Endothelial cell of umbilical vein (primary cell): ENCODE data around the gene PCDH8.

Experiments
- CTCF ChIP-seq, 2 donors: IDR thresholded peaks; 1 replicate in 1 of 2; 2 replicates in 1 of 2; pipeline ENCODE4 v1.5.1; 2011; ENCODE audit warnings: low read length in 2 of 2, mild to moderate bottlenecking in 2 of 2, moderate library complexity in 2 of 2, control low read depth in 1 of 2, inconsistent platforms in 1 of 2, low read depth in 1 of 2; ENCODE audit not compliant: insufficient read depth in 1 of 2; ENCODE audit errors: extremely low read depth in 1 of 2
- EZH2 ChIP-seq: IDR thresholded peaks from 2 replicates; pipeline ENCODE4 v1.6.1; 2012; ENCODE audit warnings: borderline replicate concordance, low read depth, mild to moderate bottlenecking, moderate library complexity, low read length, inconsistent platforms; ENCODE audit not compliant: severe bottlenecking
- FOS ChIP-seq: IDR thresholded peaks from 2 replicates; pipeline ENCODE4 v1.6.1; 2011; ENCODE audit warnings: mild to moderate bottlenecking, low read length, moderate library complexity, borderline replicate concordance; ENCODE audit not compliant: insufficient read depth
- GATA2 ChIP-seq: IDR thresholded peaks from 2 replicates; pipeline ENCODE4 v1.7.0; 2011; ENCODE audit warnings: low read depth, mild to moderate bottlenecking, moderate library complexity, mixed read lengths, low read length; ENCODE audit not compliant: insufficient read length, insufficient read depth
- MAX ChIP-seq: IDR thresholded peaks from 2 replicates; pipeline ENCODE4 v1.6.1; 2011; ENCODE audit not compliant: insufficient read depth, insufficient read length
- MYC ChIP-seq: IDR thresholded peaks from one replicate; pipeline ENCODE4 v1.6.1; 2011; ENCODE audit warnings: mild to moderate bottlenecking, low read depth, low read length
- POLR2A ChIP-seq: IDR thresholded peaks from 2 replicates; pipeline ENCODE4 v1.6.1; 2012; ENCODE audit warnings: low read depth, mild to moderate bottlenecking, control low read depth, low read length
- POLR2AphosphoS5 ChIP-seq: IDR thresholded peaks from 2 replicates; pipeline ENCODE4 v1.6.1; 2012; ENCODE audit warnings: low read depth, mild to moderate bottlenecking, control low read depth, low read length, moderate library complexity; ENCODE audit not compliant: insufficient read depth

GRCh38 chr13:52797176-52797575 lies 51.3 kb downstream of the PCDH8 start:
- TF ChIP-seq CTCF (IDR thresholded peaks at IDR 0.05; ENCODE audit: extremely low read depth in 1 of 2, insufficient read depth in 1 of 2, low read depth in 1 of 2, low read length in 2 of 2) (no peak), POLR2AphosphoS5 (no peak), POLR2A (no peak), MYC (no peak), MAX (no peak), FOS (no peak), EZH2 (no peak), GATA2 (no peak)
